A172 (cell line): ENCODE data around the gene SEMA4A. TPM values are rescaled to one million over a fixed set of nuclear protein-coding genes. Genes with fewer than 3 reads are reported as not detected.
"Not testable (repeated sequence)": the region's sequence is repeated elsewhere in the genome, so short reads cannot be mapped to it uniquely, and the experiment has no call there.

Source experiments
- DNase-seq: peaks from one replicate; pipeline ENCODE4 v3.0.0-alpha.2; 2015; ENCODE audit warnings: low spot score
- total RNA-seq: library from RNA; depleted of rRNA; stranded (reverse); fragments of >200 nt; shearing (Covaris generic); gene quantifications from 2 replicates; pipeline ENCODE4 v1.2.3, GENCODE V29; 2014; rRNA removed

Gene SEMA4A
- total RNA-seq, result 0.31 TPM in 1 of 2 replicates, not detected in the other

- DNase-seq, result no peak
Measured at GRCh38 chr1:156153362-156153761, at the start of gene SEMA4A. Gene SEMA4A, plus strand, starts transcription at chr1:156153585. Its CDS starts 994 bp downstream, at chr1:156154579.

- DNase-seq, result peak; percentile 75
Measured at GRCh38 chr1:156104065-156104810, 49.1 kb upstream of the SEMA4A start.

GRCh38 chr1:156104861-156105832, 48.2 kb upstream of the SEMA4A start:
- no peak for DNase-seq

GRCh38 chr1:156106624-156107488, 46.5 kb upstream of the SEMA4A start:
- no peak for DNase-seq

- no peak for DNase-seq
Measured at GRCh38 chr1:156108057-156108456, 45.3 kb upstream of the SEMA4A start.

GRCh38 chr1:156108664-156109241, 44.6 kb upstream of the SEMA4A start:
- DNase-seq, result no peak

GRCh38 chr1:156110252-156110651, 43.1 kb upstream of the SEMA4A start:
- DNase-seq, result no peak

GRCh38 chr1:156111355-156111962, 41.9 kb upstream of the SEMA4A start:
- no peak for DNase-seq

- DNase-seq, result no peak
Measured at GRCh38 chr1:156112276-156113137, 40.9 kb upstream of the SEMA4A start.

GRCh38 chr1:156113282-156113950, 40.0 kb upstream of the SEMA4A start:
- DNase-seq, result no peak

GRCh38 chr1:156114101-156114918, 39.1 kb upstream of the SEMA4A start, which contains the start of gene LMNA:
Gene LMNA, plus strand, starts transcription at chr1:156114711. Its CDS starts 208 bp downstream, at chr1:156114919.
- peak; percentile 100 for DNase-seq

GRCh38 chr1:156114919-156115513, 38.4 kb upstream of the SEMA4A start:
- DNase-seq, result no peak

- peak; percentile 92 for DNase-seq
Measured at GRCh38 chr1:156115514-156116374, 37.6 kb upstream of the SEMA4A start.

- DNase-seq, result not testable (repeated sequence)
Measured at GRCh38 chr1:156116731-156117130, 36.7 kb upstream of the SEMA4A start.

- no peak for DNase-seq
Measured at GRCh38 chr1:156117414-156118176, 35.8 kb upstream of the SEMA4A start.
